ENCODE data around the gene DCBLD2.

The DCBLD2 gene

DNA sequence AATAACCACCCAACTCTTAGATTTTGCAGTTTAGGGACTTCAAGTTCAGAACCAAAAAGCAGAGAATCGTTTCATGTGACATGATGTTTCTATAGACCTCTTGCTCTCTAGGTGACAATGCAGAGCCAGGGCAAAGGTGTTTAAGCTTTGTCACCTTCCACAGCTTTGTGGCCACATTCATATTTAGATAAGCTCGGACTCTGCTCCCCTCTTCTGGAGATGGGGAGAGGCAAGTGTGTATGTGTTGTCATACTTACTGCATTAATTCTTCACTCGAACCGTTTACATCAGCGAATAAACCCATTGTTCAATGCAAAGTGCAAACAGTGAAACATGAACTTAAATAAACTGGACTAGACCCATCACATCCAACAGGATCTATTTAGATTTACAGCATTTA, 105.2 kb downstream of the DCBLD2 start:
- no peak for DNase-seq (ENCODE audit: low read depth in 2 of 2)

DNA sequence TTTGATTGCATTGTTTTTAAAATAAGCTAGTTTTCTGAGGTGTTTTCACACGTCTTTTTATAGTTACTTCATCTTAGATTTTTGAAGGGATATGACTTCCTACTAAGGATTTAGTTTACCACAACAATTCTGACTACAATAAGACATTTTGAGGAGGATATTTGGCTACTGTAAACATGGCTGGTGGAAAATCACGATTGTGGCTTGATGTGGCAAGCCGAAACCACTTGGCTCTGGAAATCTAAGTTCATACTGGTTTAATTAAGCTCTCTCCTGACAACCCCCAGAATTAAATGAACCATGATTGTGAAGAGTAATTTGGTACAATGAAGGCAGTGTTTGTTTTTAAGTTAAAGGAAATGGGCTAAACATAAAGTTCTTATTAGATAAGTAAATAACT, 107.5 kb downstream of the DCBLD2 start:
- peak in 1 of 2 experiments; percentile 42 for DNase-seq (ENCODE audit: low read depth in 2 of 2)

DNA sequence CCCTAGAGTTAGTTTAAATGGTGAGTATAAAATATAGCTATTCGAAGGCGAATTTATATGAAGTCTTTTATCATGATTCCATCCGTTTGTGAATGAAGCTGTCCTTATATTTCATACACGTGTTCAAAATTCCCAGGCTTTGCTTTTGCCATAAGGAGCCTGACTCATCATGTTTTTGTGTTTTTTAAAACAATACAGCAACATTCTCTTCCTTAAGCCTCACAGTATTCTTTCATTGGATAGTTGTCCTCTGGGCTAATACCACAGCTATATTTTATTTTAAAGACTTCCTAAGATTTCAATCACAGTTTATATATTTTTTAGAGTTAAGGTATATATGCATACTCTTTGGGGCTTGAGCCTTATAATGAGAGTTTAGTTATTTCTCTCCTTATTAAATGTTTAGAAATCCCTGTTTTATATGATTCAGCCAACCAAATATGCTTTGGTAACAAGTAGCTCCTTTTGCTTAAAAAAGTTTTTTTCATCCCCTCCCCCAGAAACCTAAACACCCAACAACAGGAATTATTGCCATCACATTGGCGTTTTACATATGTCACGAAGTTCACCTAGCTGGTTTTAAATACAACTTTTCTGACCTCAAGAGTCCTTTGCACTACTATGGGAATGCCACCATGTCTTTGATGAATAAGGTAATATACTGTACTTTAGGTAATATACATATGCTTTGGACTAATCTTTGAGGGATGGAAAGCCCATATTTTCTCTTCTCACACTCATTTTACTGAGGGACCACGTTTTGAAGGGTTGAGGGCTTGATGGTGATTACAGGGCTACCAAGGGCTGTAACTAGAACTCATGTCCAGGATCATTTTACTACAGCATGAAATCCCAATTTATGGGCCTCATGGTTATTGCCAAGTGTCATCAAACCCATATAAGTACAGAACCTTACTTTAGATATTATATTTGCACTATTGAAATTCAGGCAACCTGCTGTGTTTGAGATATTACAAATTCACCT, 109.9 kb downstream of the DCBLD2 start:
- no peak for DNase-seq (ENCODE audit: low read depth in 2 of 2)

DNA sequence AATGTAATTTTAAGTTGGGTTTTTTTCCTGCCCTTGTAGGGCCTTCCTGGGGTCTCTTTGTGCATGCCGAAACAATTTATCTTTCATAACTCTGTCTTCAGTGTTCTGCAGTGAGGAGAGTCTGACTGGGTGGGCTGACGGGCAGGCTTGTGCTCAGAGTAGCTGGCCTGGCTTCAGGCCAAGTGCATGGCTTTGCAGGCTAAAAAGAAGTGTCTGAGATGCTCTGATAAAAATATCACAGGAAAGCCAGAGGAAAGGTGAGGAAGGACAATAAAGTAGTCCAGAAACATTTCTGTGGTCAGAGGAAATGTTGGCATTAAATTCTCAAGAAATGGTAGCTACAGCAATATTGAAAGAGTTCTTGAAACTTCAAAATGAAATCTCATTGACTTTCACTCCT, 112.8 kb downstream of the DCBLD2 start:
- no peak for DNase-seq (ENCODE audit: low read depth in 2 of 2)

DNA sequence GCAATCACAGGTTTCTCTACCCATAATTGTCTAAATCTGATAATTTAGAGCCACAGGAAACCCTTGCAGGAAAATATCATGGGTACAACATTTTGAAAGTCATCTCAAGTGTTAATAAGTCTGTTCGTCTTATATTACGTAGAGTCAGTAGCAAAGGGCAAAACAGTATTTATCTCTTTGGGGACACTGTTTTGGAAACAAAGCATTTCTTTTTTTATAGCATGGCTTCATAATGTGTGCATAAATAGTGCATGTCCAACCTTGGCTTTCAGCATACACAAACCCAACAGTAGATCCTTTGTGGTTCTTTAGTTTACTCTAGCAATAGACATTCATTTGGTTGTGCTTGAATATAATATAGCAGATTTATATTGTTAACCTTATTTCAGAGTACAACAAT, 114.3 kb downstream of the DCBLD2 start:
- no peak for DNase-seq (ENCODE audit: low read depth in 2 of 2)

DNA sequence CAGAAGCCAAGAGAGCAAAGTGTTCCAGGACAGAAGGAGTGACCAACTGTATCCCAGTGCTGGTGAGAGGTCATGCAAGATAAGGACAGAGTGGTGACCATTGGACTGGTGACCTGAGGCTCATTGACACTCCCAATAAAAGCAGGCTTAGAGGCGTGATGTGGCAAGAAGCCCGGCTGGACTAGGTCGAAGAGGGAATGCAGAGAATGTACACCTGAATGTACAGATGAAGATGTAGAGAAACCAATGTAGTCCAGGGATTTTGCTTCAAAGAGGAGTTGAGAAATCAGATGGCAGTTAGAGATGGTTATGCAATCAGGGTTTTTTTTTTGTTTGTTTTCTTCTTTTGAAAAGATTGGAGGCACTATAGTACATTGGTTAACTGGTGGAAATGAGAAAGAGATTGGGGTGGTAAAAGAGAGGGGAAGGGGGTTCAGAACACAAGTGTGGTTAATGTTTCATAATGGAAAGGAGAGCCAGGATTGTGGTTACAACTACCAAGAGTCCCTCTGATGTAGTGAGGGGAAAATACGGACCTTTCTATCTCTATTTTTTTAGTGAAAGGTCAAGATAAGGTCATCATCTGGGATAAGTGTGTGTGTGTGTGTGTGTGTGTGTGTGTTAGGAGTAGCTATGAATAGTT, 115.0 kb downstream of the DCBLD2 start:
- no peak for DNase-seq (ENCODE audit: low read depth in 2 of 2)

DNA sequence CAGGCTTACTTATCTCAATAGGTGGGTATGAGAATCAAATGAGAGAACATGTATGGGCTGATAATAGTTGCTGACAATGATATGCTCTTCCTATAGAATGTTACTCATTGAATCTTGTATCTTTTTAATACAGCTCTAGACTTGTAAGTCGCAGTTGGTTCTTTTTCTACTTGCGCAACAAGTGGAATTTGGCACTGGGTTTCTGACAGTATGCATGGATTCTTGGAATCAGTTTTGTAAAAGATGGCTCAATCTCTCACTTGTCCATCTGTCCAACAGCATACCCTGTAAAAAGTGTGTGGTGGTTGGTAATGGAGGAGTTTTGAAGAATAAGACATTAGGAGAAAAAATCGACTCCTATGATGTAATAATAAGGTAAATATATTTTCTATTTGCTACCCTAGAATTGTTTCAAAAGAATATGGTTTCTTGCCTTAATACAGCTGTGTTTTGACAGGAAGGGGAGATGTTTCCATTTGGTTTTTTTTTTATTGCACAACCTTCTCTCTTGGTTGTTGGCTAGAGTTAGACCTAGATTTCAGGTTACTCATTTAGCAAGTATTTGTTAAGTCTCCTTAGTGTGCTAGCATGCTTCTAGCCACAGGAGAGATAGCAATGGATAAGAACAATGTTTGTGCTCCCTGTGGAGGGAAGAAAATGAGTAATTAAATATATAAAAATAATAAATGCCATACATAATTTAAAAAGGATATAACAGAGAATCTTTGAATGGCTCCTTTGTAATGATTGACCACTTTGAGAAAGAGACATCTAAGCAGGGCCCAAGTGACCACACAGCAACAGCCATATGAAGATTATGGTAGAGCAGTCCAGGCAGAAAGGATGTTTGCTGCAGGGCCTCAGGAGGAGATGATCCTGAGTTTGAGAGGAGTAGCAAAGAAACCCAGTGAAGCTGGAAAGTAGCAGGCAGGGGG, 116.6 kb downstream of the DCBLD2 start:
- peak; percentile 84 to 86 for DNase-seq (ENCODE audit: low read depth in 2 of 2)

DNA sequence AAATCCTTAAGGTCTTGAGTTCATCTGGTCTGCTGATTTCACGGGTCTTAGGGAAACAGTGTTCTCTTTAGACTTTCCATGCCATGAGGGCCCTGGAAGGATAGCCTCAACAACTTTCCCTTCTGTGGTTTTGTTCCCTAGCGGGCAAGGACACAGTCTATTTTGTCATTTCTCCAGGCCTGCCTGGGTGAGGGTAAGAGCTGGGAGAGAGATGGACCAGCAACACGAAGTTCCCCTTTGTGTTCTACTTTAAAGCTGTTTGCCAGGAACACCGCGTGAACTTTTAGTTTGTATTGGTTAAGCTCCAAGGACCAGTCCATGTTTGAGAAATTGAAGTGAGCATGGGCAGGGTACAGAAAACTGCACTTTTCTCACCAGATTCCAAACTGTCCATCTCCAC, 117.5 kb downstream of the DCBLD2 start:
- no peak for DNase-seq (ENCODE audit: low read depth in 2 of 2)

DNA sequence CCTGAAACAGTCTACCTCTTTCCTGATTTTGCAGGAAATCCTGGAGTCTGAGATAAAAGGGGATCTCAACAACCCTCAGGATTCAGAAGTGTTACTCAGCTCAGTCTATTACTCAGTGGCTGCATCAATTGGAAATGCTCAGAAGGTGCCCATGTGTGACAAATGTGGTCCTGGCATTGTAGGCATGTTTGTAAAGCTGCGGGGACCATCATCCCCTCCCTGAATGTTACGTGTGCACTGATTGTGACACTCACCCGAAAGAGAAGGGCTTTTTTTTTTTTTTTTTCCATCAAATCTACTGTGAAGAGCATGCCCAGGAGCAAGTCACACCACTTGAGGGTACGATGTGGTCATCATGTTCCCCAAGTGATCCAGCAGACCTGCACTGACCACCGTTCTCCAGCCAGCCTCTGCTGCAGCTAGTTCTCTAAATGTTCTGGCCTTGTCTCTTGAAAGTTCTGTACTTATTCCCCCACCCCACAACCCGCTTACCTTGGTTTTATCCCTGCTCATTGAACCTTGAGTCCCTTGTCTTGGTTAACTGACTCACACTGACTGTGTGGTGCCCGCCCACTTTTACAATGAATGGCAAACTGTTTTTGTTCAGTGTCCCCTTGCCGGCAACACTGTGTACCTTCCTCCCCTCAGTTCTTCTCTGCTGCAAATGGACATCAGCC, 118.5 kb downstream of the DCBLD2 start:
- no peak for DNase-seq (ENCODE audit: low read depth in 2 of 2)

DNA sequence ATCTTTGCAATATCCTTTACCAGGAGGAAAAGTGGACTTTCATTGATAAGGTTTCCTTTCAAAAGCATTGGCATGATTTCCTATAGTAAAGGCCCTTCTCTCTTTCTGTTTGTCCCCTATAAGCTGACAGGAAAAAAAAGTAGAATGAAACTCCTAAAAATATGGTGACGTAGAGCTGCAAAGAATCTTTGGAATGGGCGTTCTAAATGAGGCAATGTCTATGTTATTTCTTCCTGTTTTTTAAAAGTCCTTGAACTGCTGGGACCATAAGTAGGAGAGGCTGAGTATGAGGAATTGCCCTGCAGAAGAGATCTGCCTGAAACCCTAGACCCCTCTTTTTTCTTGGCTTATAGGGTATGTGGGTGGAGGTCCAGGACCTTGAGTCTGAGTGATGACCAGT, 121.2 kb downstream of the DCBLD2 start:
- no peak for DNase-seq (ENCODE audit: low read depth in 2 of 2)

DNA sequence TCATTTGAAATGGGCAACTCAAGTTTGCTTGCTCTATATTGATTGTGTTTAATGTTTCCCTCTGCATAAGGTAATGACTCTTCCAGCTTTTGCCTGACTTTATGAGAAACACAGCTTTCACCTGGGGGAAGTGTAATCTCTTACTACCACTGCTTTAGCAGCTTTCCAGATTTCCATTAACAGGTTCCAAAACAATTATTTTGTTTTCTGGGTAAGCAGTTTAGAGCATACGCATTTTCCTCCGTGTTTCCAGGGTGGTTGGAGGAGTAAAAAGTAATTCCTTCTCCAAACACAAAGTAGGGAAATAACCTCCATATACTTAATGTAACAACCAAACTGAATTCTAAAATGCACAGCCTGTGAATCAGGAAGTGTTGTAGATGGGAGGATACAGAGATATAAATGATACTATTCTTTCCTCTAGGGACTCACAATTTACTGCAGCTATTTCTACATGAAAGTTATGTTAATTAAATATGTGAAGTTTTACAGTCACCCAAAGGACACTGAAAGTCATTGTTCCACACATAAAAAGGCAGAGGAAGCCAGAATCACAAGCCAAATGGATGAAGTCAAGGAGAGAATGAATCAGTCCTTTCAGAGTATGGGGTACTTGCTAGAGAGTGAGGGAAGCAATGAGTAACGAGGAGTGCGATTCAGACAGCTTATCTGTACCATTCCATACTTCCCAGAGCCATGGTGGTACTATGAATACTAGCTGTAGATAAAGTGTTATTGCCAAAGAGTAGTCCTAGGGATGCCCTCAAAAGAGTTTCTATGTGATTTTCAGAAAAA, 121.8 kb downstream of the DCBLD2 start:
- DNase-seq (ENCODE audit: low read depth in 2 of 2) = no peak

DNA sequence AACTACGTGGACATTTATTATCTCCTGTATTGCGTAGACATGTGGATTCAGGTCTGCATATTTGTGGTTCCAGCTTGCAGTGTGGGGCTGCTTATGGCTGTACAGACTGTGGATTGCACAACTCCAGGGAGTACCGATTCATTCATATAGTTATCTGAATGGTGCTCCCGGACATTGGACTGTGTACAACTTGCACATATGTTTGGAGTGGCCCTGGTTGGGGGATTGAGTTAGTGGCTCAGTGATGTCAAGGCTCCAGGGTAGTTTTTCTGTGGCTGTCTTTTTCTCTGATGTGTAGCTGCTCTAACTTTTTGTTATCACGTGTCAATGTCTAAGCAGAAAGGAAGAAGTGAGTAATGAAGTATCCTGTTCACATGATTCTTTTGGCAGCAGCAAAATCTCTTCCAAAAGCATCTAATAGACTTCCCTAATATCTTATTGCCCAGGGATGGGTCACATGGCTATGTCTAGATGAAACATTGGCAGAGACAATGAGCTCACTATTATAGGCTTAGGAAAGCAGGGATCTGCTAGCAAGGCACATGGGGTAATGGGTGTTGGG, 122.6 kb downstream of the DCBLD2 start:
- peak; percentile 97 for DNase-seq (ENCODE audit: low read depth in 2 of 2)

DNA sequence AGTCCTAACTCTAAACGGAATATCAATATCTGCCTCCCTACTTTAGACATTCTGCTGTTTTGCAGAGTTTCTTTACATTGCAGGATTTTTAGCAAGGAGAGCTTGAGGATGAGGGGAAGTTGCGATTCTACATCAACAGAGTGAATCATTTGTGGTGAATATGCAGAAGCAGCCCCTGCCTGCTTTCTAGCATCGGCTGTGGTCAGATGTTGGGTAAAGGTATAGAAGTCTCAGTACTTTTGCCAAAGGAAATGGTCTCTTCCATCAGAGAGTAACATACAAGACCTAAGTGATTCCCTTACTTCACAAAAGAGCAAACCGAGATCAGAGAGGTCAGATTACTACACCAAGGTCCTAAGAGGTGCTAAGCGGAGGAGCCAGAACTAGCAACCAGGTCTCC, 123.1 kb downstream of the DCBLD2 start:
- DNase-seq (ENCODE audit: low read depth in 2 of 2) = peak in 1 of 2 experiments; percentile 32

DNA sequence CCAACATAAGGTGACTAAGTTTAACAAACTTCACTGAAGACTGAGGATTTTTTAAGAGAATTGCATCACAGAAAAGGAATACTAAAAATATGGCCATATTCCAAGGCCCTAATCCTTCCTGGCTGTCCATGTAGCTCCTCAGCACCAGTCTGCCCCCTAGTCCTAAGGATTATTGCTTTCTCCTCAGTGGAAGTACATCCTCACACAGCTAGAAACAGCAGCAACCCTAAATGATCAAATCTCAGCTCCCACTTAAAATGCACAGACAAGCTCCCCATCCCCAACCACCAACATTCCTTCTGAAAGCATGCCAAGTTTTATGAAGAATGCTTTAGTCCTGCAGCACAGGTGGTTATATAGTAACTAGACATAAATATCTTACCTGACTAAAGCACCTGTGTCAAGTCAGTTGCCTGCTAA, 123.7 kb downstream of the DCBLD2 start:
- peak; percentile 68 to 74 for DNase-seq (ENCODE audit: low read depth in 2 of 2)

DNA sequence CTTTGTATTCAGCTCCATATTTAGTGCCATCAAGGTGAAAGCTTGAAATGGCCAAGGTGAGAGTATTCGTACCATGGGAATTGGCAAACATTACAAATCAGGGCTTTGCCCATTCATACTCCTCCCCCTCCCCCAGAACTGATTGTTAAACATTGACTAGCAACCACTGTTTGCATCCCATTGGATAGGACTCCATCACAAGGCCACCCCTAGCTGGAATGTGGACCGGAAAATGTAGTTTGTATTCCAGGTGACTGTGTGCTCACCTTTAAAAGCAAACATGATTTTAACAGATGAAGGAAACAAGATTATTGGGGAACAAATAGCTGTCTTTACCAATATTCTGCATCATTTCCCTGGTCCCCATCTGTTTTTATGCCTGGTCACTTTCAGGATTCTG, 124.2 kb downstream of the DCBLD2 start:
- DNase-seq (ENCODE audit: low read depth in 2 of 2) = no peak

DNA sequence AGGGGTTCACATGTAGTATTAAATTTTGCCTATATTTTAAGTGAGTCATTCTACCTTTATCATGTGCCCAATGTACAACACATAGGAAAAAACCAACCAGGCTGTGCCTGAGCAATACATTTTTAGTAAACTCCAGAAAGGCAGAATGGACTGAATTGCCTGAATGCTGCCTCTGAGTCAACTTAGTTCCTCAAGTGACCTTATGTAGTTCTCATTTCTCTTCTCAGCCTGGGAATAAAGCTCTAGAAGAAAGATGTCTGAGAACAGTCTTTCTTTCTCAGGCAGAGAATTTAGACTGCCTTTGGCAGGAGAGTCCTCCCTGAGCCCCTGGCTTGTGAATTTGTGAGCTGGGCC, 125.4 kb downstream of the DCBLD2 start:
- no peak for DNase-seq (ENCODE audit: low read depth in 2 of 2)

DNA sequence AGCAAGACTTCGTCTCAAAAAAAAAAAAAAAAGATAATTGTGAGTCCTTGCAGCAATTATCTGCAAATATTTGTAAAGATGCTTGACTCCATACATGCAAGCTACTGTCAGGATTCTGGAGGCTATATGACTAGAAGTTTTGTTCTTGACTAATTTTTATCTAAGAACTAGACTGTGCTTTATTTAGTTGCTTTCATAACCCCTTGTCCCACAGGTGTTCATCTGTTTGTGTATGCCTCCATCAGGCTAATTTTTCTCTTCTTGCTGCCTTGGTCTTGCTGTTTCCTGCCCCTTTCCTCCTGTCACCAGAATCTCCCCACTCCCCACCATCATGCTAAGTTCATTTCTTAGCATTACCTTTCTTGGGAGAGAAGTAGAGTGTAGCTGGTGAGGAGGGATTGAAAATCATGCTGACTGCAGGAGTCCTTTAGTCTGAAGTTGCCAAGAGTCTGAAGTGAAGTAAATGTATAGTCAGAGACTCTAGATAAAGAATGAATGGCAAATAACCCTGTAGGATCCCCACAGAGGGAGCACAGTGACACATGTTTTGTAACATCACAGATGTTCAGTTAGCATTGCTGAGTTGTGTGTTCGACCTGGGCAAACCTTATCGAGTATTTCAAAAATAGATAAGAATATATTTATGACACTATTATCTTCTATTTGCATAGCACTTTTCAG, 125.9 kb downstream of the DCBLD2 start:
- DNase-seq (ENCODE audit: low read depth in 2 of 2) = no peak

DNA sequence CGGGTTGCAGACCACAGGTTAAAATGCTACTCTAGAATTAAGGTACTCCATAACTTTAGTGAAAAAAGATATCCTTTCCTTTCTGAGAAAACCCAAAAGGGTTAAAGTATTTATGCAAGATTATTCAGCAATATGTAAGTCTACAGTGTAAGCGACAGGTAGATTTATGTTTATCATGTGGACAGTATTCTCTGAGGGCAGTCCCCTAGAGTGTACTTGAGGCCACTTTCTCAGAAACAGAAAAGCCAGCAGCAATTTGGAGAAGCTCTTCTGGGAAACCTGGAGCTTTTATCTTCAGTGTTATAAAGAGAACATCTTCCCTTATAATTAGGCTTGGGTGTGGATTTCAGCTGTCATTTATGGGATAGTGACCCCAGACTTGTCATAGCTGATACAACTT, 129.5 kb downstream of the DCBLD2 start:
- DNase-seq (ENCODE audit: low read depth in 2 of 2) = no peak

DNA sequence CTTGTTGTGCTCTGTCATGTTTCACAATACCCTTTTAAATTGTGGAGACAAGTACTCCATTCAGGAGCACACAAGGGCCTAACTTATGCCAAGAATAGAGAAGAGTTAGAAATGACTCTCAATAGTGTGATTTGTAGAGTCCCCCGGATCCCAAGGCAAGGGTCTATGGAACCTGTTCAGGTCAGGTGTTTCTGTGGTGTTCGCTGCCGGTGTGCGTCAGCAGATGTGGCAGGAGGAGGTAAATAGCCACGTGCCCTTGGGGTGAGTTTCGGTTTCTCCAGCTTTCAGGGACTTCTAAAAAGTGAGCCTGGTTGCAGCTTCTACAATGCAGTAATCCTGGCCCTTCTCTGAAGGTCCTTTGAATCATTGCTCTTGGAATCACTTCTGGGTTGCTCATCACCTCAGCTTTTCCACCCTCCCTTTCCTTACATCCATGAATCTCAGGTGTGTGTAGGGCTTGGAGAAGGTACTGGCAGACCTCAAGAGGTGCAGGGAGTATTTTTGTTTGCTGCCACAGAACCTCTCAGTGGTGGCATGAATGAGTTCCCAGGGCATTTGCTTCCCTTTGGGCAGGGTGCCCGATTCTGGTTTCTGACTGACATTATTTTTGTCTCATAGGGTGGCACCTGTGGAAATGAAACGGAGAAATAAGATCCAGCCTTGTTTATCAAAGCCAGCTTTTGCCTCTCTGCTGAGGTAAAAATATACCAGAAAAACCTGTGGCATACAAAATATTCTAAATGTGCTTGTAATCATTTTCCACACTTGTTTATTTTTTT, 131.0 kb downstream of the DCBLD2 start:
- DNase-seq (ENCODE audit: low read depth in 2 of 2) = no peak
